Stimulated activated naive CD8-positive, alpha-beta T cell treated with anti-CD3 and anti-CD28 coated beads, Interleukin-15, Interleukin-2, amounts not matched to agents 100 U/mL and 50 U/mL, for 24 hours (primary cell): ENCODE data around the gene KCTD15.
A peak's percentile ranks its signal among the peaks of the same experiment; 100 is the strongest.

Experiments
- ATAC-seq: fragments of 150-1000 bp; cut with Tn5 transposase; one replicate; pipeline ENCODE4 v1.10.0; 2021
- DNase-seq: peaks from one replicate; pipeline ENCODE4 v3.0.0; 2021

KCTD15 gene

GRCh38 chr19:33771384-33772101, 25.1 kb upstream of the KCTD15 start:
- ATAC-seq (peak; percentile 63), DNase-seq (peak; percentile 81)

GRCh38 chr19:33772102-33772857, 24.4 kb upstream of the KCTD15 start:
- DNase-seq (no peak), ATAC-seq (no peak)

- DNase-seq (no peak), ATAC-seq (no peak)
These were observed 23.9 kb upstream of the KCTD15 start for GRCh38 chr19:33772858-33773180.

DNA sequence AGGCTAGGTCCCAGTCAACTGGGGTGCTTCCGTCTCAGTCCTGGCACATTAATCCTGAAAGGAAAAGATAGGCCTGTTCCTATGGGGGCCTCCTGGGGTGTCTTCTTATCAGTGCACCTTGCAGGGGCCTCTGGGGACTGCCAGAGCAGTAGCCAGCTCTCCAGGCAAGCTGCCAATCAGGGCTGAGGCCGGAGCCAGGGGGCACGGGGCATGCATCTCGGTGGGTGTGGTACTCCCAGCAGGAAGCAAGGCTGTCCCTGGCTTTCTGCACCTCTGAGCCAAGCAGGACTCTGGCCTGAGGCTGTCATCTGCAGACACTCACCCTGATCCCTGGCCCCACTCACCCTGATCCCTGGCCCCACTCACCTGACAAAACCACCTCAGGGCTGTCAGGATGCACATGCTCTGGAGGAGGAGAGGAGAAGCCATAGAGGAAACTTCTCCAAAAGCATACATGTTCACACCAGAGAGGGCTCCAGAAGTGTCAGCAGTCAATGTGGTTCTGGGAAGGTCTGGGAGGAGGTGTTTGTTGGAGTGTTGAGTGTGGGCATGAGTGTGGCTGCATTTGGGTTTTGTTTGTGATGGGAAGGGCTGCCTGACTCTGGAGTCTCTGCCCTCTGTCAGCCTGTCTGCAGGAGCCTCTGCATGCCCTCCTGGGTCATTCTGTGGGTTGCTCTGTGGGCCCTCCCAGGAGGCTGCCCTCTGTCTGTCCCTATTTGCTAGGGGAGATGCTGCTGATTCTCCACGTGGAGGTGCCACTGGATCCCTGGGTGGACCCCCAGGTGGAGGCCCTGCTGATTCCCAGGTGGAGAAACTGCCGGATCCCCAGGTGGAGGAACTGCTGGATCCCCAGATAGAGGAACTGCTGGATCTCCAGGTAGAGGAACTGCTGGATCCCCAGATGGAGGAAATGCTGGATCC, 22.7 kb upstream of the KCTD15 start:
- no peak for ATAC-seq
- no peak for DNase-seq

GRCh38 chr19:33774751-33775150, 21.9 kb upstream of the KCTD15 start:
- DNase-seq, result no peak
- no peak for ATAC-seq

- no peak for ATAC-seq
- DNase-seq, result no peak
These were observed 20.8 kb upstream of the KCTD15 start for GRCh38 chr19:33775731-33776487.

- DNase-seq, result no peak
- ATAC-seq, result no peak
These were observed 19.3 kb upstream of the KCTD15 start for GRCh38 chr19:33777351-33777750.

DNA sequence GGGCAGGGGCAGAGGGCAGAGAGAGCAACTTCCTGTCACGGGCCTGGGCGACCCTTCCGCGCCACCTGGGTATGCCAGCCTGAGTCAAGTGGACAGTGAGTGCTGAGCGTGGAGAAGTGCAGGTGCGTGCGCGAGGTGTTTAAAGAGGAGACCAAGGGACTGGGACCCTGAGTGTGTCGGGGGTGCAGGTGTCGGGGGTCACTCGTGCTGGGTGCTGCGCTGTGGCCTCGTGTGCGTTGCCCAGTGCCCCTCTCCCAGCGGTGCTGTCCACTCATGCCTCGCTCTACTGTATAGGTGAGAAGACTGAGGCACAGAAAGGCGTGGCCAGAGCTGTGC, 18.9 kb upstream of the KCTD15 start:
- no peak for ATAC-seq
- DNase-seq, result no peak

GRCh38 chr19:33778089-33778791, 18.4 kb upstream of the KCTD15 start:
- peak; percentile 77 for ATAC-seq
- peak; percentile 91 for DNase-seq

GRCh38 chr19:33779849-33780248, 16.8 kb upstream of the KCTD15 start:
- ATAC-seq (no peak), DNase-seq (no peak)

DNA sequence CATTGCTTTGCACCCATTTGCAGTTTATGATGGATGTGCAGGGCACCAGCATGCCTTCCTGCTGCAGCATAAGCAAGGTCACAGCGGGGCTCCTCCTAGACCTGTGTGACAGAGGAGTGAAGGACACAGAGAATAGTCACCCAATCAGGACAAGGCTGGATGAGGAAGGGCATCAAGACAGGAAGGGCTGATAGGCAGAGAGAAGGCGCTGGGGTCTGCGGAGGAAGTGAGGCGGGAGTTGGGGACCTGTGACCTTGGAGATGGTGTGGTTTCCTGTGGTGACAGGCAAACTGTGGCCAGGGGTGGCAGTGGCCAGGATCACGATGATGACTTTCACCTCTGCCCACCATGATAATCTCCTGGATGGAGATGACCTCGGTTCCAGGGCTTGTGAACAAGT, 16.4 kb upstream of the KCTD15 start:
- DNase-seq (no peak), ATAC-seq (no peak)

DNA sequence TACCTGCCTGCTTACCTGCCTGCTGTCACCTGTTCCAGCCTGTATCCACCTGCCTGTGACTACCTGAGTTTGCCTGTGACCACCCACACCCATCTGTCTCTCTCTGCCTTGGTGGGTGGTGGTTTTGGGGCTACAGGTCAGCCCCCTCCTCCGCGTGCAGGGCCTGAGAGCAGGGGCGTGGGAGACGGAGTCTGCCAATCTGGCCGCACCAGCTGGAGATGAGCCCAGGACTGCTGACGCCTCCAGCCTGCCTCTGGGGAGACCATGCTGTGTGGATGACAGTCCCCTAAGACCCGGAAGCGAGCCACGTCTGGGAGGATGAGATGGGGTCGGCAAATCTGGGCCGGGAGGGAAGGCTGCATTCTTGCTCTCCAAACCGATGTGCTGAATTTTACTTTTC, 15.9 kb upstream of the KCTD15 start:
- no peak for ATAC-seq
- no peak for DNase-seq

DNA sequence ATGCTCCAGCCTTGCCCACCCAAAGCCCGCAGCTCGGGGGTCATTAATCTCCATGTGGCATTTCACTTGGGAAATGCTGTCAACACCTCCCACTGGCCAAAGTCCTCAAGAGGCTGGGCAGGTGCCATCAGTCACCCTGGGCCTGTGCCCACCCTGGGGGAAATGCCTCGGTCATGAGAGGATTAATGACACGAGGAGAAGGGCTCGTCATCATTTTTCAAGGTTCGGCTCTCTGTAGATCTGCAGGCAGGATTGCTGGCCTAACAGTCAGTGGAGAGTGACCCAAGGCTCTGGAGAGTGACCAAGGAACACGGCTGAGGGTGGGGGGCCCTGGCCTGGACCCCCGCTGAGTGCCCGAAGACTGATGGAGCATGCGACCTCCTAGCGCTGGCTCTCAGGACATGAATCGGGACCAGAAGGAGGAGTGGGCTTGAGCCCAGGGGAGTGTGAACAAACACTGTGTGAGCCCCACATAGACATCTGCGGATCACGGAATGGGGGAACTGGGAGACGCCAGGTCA, 15.2 kb upstream of the KCTD15 start:
- DNase-seq, result no peak

GRCh38 chr19:33781996-33782395, 14.7 kb upstream of the KCTD15 start:
- no peak for ATAC-seq
- no peak for DNase-seq

More for the DNA sequence above, 15.2 kb upstream of the KCTD15 start:
- ATAC-seq, result no peak

GRCh38 chr19:33784432-33784831, 12.2 kb upstream of the KCTD15 start:
- DNase-seq, result no peak
- ATAC-seq, result no peak

- ATAC-seq, result no peak
- DNase-seq, result no peak
These were observed 10.9 kb upstream of the KCTD15 start for GRCh38 chr19:33785795-33786194.

- ATAC-seq (no peak), DNase-seq (no peak)
These were observed 8.0 kb upstream of the KCTD15 start for GRCh38 chr19:33788676-33789075.

DNA sequence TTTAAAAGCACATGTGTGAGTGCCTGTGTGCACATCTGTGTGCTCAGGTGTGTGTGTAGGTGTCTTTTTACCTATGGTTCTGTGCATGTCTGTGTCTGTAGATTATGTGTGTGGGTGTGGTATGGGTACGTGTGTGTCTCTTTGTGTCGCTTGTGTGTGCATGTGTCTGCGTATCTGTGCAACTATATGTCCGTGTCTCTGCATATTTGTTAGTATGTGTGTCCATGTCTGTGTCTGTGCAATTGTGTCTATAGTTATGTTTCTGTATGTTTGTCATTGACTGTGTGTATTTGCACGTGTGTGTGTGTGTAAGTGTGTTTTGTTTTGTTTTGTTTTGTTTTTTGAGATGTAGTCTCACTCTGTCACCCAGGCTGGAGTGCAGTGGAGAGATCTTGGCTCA, 7.3 kb upstream of the KCTD15 start:
- DNase-seq (no peak), ATAC-seq (no peak)

GRCh38 chr19:33794683-33795369, 1.8 kb upstream of the KCTD15 start:
- ATAC-seq (no peak), DNase-seq (no peak)

GRCh38 chr19:33795370-33796163, 1.1 kb upstream of the KCTD15 start:
- DNase-seq (peak; percentile 83), ATAC-seq (peak; percentile 74)
